Mucosa of stomach (tissue), 1 donor: Measurements from ENCODE around the gene TTLL9.
"Not testable (repeated sequence)": the region's sequence is repeated elsewhere in the genome, so short reads cannot be mapped to it uniquely, and the experiment has no call there.

Experiments used
- H3K27me3 ChIP-seq: one replicate; pipeline ENCODE4 v1.7.0; 2013; ENCODE audit warnings: mild to moderate bottlenecking, low read length; ENCODE audit not compliant: control insufficient read depth, insufficient read depth
- H3K36me3 ChIP-seq: one replicate; pipeline ENCODE4 v1.7.0; 2013; ENCODE audit warnings: low read length; ENCODE audit not compliant: control insufficient read depth, insufficient read depth
- H3K4me1 ChIP-seq: one replicate; pipeline ENCODE4 v1.7.0; 2013; ENCODE audit warnings: mild to moderate bottlenecking, low read length; ENCODE audit not compliant: control insufficient read depth, insufficient read depth
- H3K4me3 ChIP-seq: one replicate; pipeline ENCODE4 v1.7.0; 2013; ENCODE audit warnings: low read length
- H3K9ac ChIP-seq: one replicate; pipeline ENCODE4 v1.7.0; 2013; ENCODE audit warnings: mild to moderate bottlenecking, low read length, moderate library complexity
- H3K9me3 ChIP-seq: one replicate; pipeline ENCODE4 v1.7.0; 2013; ENCODE audit warnings: mild to moderate bottlenecking, low read length, moderate library complexity; ENCODE audit not compliant: control insufficient read depth
- donor health status: Pancreatic carcinoma.

The TTLL9 gene

GRCh38 chr20:31920275-31920855, 49.9 kb downstream of the TTLL9 start:
- Histone ChIP-seq H3K36me3 (no peaks in the 10 kb centered on the region), H3K9ac (no peak overlapping the region), H3K4me1 (no peaks in the 10 kb centered on the region), H3K9me3 (no peaks in the 10 kb centered on the region), H3K4me3 (no peak overlapping the region), H3K27me3 (no peaks in the 10 kb centered on the region)

GRCh38 chr20:31921480-31921879, 51.0 kb downstream of the TTLL9 start:
- H3K4me3 ChIP-seq, H3K36me3 ChIP-seq, H3K9me3 ChIP-seq, H3K4me1 ChIP-seq, H3K27me3 ChIP-seq, H3K9ac ChIP-seq: not testable (repeated sequence)

GRCh38 chr20:31922181-31922580, 51.7 kb downstream of the TTLL9 start:
- Histone ChIP-seq H3K9ac (no peak overlapping the region), H3K4me3 (no peak overlapping the region), H3K4me1 (no peaks in the 10 kb centered on the region), H3K27me3 (no peaks in the 10 kb centered on the region), H3K9me3 (no peaks in the 10 kb centered on the region), H3K36me3 (no peaks in the 10 kb centered on the region)

DNA sequence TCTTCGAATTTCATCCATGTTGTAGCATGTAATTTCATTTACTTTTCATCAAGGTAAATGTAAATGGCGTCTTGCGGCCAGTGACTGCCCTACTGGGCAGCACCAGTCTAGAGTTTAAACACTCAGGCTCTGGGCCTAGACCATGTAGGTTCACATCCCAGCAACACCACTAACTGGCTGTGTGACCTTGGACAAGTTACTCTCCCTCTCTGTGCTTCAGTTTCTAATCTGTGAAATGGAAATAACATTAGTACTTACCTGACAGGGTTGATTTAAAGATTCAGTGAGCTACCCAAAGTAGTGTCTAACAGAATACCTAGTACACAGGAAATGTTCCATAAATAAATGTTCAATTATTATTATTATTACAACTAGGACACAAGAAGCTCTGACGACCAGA, 52.2 kb downstream of the TTLL9 start:
- H3K4me3 ChIP-seq: no peak overlapping the region
- no peak overlapping the region for H3K9ac ChIP-seq
- H3K27me3 ChIP-seq: no peaks in the 10 kb centered on the region
- H3K4me1 ChIP-seq: no peaks in the 10 kb centered on the region
- no peaks in the 10 kb centered on the region for H3K36me3 ChIP-seq
- no peaks in the 10 kb centered on the region for H3K9me3 ChIP-seq

- H3K9me3 ChIP-seq: no peaks in the 10 kb centered on the region
- H3K27me3 ChIP-seq: no peaks in the 10 kb centered on the region
- no peak overlapping the region for H3K4me3 ChIP-seq
- H3K9ac ChIP-seq: no peak overlapping the region
- H3K4me1 ChIP-seq: no peaks in the 10 kb centered on the region
- H3K36me3 ChIP-seq: no peaks in the 10 kb centered on the region
Measured at GRCh38 chr20:31923388-31924331, 53.2 kb downstream of the TTLL9 start.

DNA sequence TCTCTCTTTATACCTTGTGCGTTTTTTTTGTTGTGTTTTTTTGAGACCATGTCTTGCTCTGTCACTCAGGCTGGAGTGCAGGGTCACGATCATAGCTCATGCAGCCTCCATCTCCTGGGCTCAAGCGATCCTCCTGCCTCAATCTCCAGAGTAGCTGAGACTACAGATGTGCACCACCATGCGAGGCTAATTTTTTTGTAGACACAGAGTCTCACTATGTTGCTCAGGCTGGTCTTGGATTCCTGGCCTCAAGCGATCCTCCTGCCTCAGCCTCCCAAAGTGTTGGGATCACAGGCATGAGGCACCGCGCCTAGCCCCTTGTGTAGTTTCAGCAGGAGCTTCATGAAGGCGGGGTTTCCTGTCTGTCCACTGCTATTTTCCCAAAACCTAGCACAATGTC, 54.1 kb downstream of the TTLL9 start:
- Histone ChIP-seq H3K36me3 (no peaks in the 10 kb centered on the region), H3K9ac (no peak overlapping the region), H3K4me1 (no peaks in the 10 kb centered on the region), H3K4me3 (no peak overlapping the region), H3K9me3 (no peaks in the 10 kb centered on the region), H3K27me3 (no peaks in the 10 kb centered on the region)

GRCh38 chr20:31925631-31926030, 55.2 kb downstream of the TTLL9 start:
- Histone ChIP-seq H3K4me1 (no peaks in the 10 kb centered on the region), H3K9me3 (no peaks in the 10 kb centered on the region), H3K4me3 (no peak overlapping the region), H3K9ac (no peak overlapping the region), H3K36me3 (no peaks in the 10 kb centered on the region), H3K27me3 (no peaks in the 10 kb centered on the region)

DNA sequence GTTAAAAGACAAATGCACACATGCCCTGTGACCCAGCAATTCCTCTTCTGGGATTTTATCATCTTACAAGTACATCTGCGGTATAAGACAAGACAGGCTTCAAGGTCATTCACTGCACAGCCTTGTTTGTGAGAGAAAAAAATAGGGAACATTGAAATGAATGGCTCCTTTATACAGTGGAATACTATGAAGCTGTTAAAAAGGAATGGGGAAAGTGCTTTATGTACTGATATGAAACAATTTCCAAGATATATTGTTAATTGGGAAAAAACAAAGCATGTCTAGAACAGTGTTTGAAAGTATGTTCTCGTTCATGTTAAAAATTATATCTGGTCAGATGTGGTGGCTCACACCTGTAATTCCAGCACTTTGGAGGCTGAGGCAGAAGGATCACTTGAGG, 56.1 kb downstream of the TTLL9 start:
- Histone ChIP-seq H3K27me3 (no peaks in the 10 kb centered on the region), H3K4me3 (no peak overlapping the region), H3K4me1 (no peaks in the 10 kb centered on the region), H3K36me3 (no peaks in the 10 kb centered on the region), H3K9me3 (no peaks in the 10 kb centered on the region), H3K9ac (no peak overlapping the region)

- no peaks in the 10 kb centered on the region for H3K4me1 ChIP-seq
- H3K9me3 ChIP-seq: no peaks in the 10 kb centered on the region
- H3K9ac ChIP-seq: no peak overlapping the region
- no peaks in the 10 kb centered on the region for H3K36me3 ChIP-seq
- no peak overlapping the region for H3K4me3 ChIP-seq
- H3K27me3 ChIP-seq: no peaks in the 10 kb centered on the region
Measured at GRCh38 chr20:31927627-31928159, 57.3 kb downstream of the TTLL9 start.

DNA sequence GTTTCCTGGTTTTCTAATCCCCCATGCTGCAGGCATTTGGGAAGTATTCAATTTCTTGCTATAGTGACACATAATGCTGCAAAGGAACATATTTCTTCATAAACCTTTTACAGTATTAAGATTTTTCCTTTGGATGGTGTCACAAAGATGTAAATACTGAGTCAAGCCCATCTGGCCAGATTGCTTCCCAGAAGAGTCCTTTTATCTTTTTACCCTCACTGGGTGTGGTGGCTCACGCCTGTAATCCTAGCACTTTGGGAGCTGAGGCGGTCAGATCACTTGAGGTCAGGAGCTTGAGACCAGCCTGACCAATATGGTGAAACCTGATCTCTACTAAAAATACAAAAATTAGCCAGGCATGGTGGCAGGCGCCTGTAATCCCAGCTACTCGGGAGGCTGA, 59.2 kb downstream of the TTLL9 start:
- H3K36me3 ChIP-seq, H3K9ac ChIP-seq, H3K27me3 ChIP-seq, H3K9me3 ChIP-seq, H3K4me3 ChIP-seq, H3K4me1 ChIP-seq: not testable (repeated sequence)

- Histone ChIP-seq H3K9me3 (no peaks in the 10 kb centered on the region), H3K27me3 (no peaks in the 10 kb centered on the region), H3K36me3 (no peaks in the 10 kb centered on the region), H3K4me3 (no peak overlapping the region), H3K9ac (no peak overlapping the region), H3K4me1 (no peaks in the 10 kb centered on the region)
Measured at GRCh38 chr20:31930779-31931178, 60.3 kb downstream of the TTLL9 start.

- H3K9ac ChIP-seq: no peak overlapping the region
- H3K27me3 ChIP-seq: no peaks in the 10 kb centered on the region
- no peaks in the 10 kb centered on the region for H3K4me1 ChIP-seq
- H3K4me3 ChIP-seq: no peak overlapping the region
- no peaks in the 10 kb centered on the region for H3K9me3 ChIP-seq
- no peaks in the 10 kb centered on the region for H3K36me3 ChIP-seq
Measured at GRCh38 chr20:31933698-31934097, 63.3 kb downstream of the TTLL9 start.
